Panc1 (cell line): ENCODE data around the gene PTRH1.

Experiments
- POLR2AphosphoS5 ChIP-seq: IDR thresholded peaks from 2 replicates; pipeline ENCODE4 v1.6.1; 2012; ENCODE audit warnings: mild to moderate bottlenecking, low read depth, low read length, moderate library complexity
- SIN3A ChIP-seq: IDR thresholded peaks from 2 replicates; pipeline ENCODE4 v1.6.1; 2012; ENCODE audit warnings: low read depth, mild to moderate bottlenecking, low read length, moderate library complexity, borderline replicate concordance; ENCODE audit not compliant: insufficient read depth
- TF ChIP-seq, protein P1 (sequence below): fragments of 450-650 bp; IDR thresholded peaks from 2 replicates; pipeline ENCODE4 v1.5.1; 2017; ENCODE audit warnings: mild to moderate bottlenecking
- TF ChIP-seq, protein P2 (sequence below), 2 experiments: IDR thresholded peaks; 2 replicates each; pipeline ENCODE4 v1.6.1; 2011 to 2012; ENCODE audit warnings: low read depth in 2 of 2, control low read depth in 1 of 2, low read length in 1 of 2, mild to moderate bottlenecking in 1 of 2, moderate library complexity in 1 of 2; ENCODE audit not compliant: insufficient read depth in 1 of 2

DNA sequence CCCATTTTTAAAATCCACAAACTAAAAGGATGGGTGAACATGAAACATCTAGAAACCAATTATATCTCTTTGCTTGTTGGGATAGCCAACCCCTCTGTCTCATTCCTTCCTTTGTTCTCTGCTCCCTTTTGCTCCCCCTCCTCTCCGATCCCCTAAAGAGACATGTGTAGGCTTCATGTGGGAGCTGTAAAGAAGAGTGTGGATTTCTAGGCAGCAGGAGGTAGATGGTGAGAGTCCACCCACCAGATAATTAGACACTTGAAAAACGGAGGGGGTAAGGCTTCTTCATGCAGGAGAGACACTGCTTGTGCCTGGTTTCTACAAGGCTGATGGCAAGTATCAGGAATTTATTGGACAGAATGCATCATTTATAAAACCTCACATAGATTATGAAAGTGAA, 36.0 kb downstream of the PTRH1 start:
- TF ChIP-seq, protein P1, sequence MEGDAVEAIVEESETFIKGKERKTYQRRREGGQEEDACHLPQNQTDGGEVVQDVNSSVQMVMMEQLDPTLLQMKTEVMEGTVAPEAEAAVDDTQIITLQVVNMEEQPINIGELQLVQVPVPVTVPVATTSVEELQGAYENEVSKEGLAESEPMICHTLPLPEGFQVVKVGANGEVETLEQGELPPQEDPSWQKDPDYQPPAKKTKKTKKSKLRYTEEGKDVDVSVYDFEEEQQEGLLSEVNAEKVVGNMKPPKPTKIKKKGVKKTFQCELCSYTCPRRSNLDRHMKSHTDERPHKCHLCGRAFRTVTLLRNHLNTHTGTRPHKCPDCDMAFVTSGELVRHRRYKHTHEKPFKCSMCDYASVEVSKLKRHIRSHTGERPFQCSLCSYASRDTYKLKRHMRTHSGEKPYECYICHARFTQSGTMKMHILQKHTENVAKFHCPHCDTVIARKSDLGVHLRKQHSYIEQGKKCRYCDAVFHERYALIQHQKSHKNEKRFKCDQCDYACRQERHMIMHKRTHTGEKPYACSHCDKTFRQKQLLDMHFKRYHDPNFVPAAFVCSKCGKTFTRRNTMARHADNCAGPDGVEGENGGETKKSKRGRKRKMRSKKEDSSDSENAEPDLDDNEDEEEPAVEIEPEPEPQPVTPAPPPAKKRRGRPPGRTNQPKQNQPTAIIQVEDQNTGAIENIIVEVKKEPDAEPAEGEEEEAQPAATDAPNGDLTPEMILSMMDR = no peak
- TF ChIP-seq, protein P2, sequence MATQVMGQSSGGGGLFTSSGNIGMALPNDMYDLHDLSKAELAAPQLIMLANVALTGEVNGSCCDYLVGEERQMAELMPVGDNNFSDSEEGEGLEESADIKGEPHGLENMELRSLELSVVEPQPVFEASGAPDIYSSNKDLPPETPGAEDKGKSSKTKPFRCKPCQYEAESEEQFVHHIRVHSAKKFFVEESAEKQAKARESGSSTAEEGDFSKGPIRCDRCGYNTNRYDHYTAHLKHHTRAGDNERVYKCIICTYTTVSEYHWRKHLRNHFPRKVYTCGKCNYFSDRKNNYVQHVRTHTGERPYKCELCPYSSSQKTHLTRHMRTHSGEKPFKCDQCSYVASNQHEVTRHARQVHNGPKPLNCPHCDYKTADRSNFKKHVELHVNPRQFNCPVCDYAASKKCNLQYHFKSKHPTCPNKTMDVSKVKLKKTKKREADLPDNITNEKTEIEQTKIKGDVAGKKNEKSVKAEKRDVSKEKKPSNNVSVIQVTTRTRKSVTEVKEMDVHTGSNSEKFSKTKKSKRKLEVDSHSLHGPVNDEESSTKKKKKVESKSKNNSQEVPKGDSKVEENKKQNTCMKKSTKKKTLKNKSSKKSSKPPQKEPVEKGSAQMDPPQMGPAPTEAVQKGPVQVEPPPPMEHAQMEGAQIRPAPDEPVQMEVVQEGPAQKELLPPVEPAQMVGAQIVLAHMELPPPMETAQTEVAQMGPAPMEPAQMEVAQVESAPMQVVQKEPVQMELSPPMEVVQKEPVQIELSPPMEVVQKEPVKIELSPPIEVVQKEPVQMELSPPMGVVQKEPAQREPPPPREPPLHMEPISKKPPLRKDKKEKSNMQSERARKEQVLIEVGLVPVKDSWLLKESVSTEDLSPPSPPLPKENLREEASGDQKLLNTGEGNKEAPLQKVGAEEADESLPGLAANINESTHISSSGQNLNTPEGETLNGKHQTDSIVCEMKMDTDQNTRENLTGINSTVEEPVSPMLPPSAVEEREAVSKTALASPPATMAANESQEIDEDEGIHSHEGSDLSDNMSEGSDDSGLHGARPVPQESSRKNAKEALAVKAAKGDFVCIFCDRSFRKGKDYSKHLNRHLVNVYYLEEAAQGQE (IDR thresholded peaks at IDR 0.05; ENCODE audit: insufficient read depth in 1 of 2, low read depth in 2 of 2, low read length in 1 of 2) = no peak
- TF ChIP-seq POLR2AphosphoS5 = no peak
- no peak for TF ChIP-seq SIN3A
